Stimulated activated CD8-positive, alpha-beta memory T cell treated with anti-CD3 and anti-CD28 coated beads, Interleukin-15, amount 100 ng/mL, for 48 hours (primary cell): ENCODE data around the gene ASXL1.

Experiments
- DNase-seq, 2 donors: peaks; one replicate each; pipeline ENCODE4 v3.0.0-alpha.2; 2020; ENCODE audit warnings: low read depth in 2 of 2

Gene ASXL1

GRCh38 chr20:32407131-32407750 is 49.1 kb downstream of the ASXL1 start:
- DNase-seq, result peak; percentile 60 to 64

- no peak for DNase-seq
Observed at GRCh38 chr20:32411955-32412706, 54.0 kb downstream of the ASXL1 start.

GRCh38 chr20:32415494-32415893 is 57.4 kb downstream of the ASXL1 start:
- no peak for DNase-seq

GRCh38 chr20:32416206-32416605 is 58.1 kb downstream of the ASXL1 start:
- no peak for DNase-seq

- no peak for DNase-seq
Observed at GRCh38 chr20:32418376-32418775, 60.2 kb downstream of the ASXL1 start.

GRCh38 chr20:32421290-32421689 is 63.2 kb downstream of the ASXL1 start:
- no peak for DNase-seq

GRCh38 chr20:32427996-32428395 is 69.9 kb downstream of the ASXL1 start:
- no peak for DNase-seq

- DNase-seq, result no peak
Observed at GRCh38 chr20:32429343-32429742, 71.2 kb downstream of the ASXL1 start.

GRCh38 chr20:32429745-32430360 is 71.7 kb downstream of the ASXL1 start:
- no peak for DNase-seq

- no peak for DNase-seq
Observed at GRCh38 chr20:32431457-32431856, 73.3 kb downstream of the ASXL1 start.

GRCh38 chr20:32432277-32432676 is 74.1 kb downstream of the ASXL1 start:
- no peak for DNase-seq

- no peak for DNase-seq
Observed at GRCh38 chr20:32433311-32434021, 75.3 kb downstream of the ASXL1 start.

- DNase-seq, result no peak
Observed at GRCh38 chr20:32434434-32434833, 76.3 kb downstream of the ASXL1 start.

GRCh38 chr20:32435449-32436107 is 77.4 kb downstream of the ASXL1 start:
- DNase-seq, result no peak

GRCh38 chr20:32436142-32436861 is 78.2 kb downstream of the ASXL1 start:
- no peak for DNase-seq

- no peak for DNase-seq
Observed at GRCh38 chr20:32436968-32437367, 78.8 kb downstream of the ASXL1 start.

- DNase-seq, result peak in 1 of 2 donors; percentile 14
Observed at GRCh38 chr20:32437391-32438074, 79.4 kb downstream of the ASXL1 start.

GRCh38 chr20:32438331-32438858 is 80.3 kb downstream of the ASXL1 start:
- DNase-seq, result no peak

GRCh38 chr20:32439132-32439829 is 81.2 kb downstream of the ASXL1 start:
- peak; percentile 46 to 53 for DNase-seq
